Dermis microvascular lymphatic vessel endothelial cell (primary cell): ENCODE results near the gene HES5. TPM values are rescaled to one million over a fixed set of nuclear protein-coding genes. Genes with fewer than 3 reads are reported as not detected.
A peak's percentile ranks its signal among the peaks of the same experiment; 100 is the strongest.

Experiments used
- DNase-seq, 2 donors: peaks; one replicate each; pipeline versions ENCODE4 v3.0.0 to v3.0.0-alpha.2; 2010; ENCODE audit warnings: low read depth in 2 of 2
- total RNA-seq: library from RNA; depleted of rRNA; stranded (reverse); fragments of >200 nt; gene quantifications from 2 replicates; pipeline ENCODE4 v1.2.1, GENCODE V29; 2014

The HES5 gene
- total RNA-seq, 1 donor from 2014 or later, result 0.13 TPM

- no peak for DNase-seq
Observed at GRCh38 chr1:2532485-2533160, 2.6 kb upstream of the HES5 start.

- no peak for DNase-seq
Observed at GRCh38 chr1:2530513-2531361, 674 bp upstream of the HES5 start.

GRCh38 chr1:2528966-2529783 is 888 bp downstream of the HES5 start:
- no peak for DNase-seq

DNA sequence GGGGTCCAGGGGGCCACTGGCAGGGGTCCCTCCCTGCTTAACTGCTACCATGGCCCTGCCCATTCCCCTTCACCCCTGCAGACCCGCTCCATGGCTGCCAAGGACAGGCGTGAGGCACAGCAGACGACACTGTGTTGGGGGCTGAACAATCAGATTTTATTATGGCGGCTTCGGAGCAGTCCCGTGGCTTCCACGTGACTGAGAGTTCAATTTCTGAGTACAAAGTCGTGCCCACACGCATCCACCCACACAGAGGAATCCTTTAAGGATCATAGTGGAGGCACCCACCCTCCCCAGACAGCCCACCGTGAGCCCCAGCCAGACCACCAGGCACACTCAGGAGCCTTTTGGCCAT is 1.5 kb downstream of the HES5 start:
- no peak for DNase-seq

DNA sequence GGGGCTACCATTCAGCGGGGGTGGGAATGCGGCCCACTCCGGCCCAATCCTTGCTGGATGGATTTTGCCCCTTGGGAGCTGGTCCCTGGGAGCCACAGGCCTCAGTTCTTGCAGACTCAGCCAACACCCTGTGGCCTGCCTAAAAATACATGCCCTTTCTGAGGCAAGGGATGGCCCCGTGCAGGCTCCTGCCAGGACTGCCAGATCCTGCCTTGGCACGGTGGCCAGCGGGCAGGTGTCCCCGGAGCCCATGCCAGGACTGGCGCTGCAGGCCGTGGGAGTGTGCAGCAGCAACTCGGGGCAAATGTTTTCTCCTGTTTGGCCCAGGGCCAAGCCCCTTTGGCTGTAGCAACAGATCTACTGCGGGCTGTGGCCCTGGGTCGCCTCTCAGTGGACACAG is 2.0 kb downstream of the HES5 start:
- DNase-seq, result no peak

GRCh38 chr1:2527556-2527860 is 2.6 kb downstream of the HES5 start:
- DNase-seq, result no peak

GRCh38 chr1:2526824-2527555 is 3.1 kb downstream of the HES5 start:
- no peak for DNase-seq

DNA sequence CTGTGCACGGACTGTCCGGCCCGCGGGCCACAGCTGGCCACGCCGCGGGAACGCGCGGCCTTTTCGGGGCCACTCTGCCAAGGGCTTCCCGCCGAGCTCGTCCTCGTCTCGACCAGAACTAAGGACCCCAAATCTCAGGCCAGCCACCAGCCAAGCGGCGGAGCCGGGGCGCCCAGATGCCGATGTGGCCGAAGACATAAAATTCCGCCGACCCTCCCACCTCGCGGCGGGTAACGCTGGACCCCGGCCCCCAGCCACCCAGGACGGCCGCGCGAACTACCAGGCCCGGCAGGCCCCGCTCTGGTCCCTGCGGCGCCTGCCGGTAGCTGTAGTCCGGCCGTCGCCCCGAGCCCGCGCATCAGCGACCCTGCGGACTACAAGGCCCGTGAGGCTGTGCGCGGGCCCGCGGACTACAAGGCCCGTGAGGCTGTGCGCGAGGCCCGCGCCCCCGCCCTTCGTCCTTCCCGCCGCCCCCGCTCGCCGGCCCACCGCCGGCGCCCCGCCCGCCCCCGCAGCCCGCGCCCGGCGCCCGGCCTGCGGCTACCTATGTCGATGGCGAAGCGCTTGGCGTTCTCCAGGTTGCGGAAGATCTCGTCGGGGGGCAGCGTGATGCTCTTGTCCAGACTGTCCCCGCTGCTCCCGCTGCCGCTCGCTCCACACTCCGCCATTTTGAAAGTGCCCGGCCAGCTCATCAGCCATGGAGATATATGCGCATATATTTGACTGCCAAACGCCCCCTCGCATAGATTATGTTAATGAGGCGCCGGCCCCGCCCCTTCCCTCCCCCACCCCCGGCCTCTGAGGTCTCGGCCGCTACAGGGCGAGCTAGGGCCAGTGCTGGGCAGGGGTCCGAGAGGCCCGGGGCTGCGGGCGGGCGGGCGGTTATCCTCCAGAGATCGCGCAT is 3.9 kb downstream of the HES5 start, which contains the start of gene PANK4:
Gene PANK4, minus strand, starts transcription at position 677 of the 904 bp plus-strand sequence. Its CDS starts 9 bp downstream, at position 668.
- peak; percentile 85 to 97 for DNase-seq

DNA sequence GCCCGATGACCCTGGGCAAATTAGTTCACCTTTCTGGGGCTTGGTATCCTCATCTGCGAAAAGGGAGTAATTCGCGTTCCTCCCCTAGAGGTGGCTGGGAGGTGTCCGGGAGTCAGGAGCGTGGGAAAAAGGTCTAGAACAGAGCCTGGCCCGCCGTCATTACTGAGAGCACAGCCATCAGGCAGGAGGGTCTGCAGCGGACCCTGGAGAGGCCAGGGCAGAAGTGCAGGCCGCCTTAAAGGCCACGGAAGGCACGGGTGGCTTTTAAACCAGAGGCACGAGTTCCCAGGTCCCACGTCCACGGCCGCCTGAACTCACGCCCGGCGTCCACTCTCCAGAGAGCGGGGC is 4.5 kb downstream of the HES5 start:
- DNase-seq, result no peak

DNA sequence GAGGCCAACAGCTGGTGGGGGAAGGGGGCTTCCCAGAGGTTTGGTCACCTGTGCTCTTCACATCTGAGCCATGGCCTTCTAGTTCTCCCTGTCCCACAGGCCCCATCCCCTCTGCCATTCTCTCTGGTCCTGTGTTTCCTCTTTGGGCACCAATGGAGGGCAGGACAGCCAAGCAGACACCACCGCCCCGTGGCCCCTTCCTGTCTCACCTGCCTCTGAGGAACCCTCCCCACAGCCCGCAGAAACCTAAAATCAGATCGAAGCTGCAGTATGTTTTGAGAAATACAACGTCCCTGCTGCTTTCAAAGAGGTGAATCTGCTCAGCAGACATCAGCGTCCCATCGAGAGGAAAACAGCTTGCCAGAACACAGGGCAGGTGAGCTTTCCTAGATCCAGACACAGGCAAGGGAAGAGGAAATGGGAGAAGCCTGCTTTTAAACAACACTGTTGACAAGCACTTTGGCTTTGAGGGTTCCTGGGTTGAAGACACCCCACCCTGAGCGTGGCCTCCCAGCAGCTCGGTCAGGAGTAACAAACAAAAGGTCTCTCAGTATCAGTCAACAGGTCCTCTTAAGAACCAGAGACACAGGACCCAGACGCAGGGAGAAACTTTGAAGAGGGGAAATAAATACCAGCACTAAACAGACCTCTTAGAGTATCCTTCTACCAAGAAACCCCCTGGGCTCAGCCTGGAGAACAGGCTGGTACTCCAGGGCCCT is 6.0 kb downstream of the HES5 start:
- DNase-seq, result no peak

- peak in 1 of 2 donors; percentile 24 for DNase-seq
Observed at GRCh38 chr1:2523191-2523890, 6.7 kb downstream of the HES5 start.

GRCh38 chr1:2522230-2522629 is 7.8 kb downstream of the HES5 start:
- no peak for DNase-seq

DNA sequence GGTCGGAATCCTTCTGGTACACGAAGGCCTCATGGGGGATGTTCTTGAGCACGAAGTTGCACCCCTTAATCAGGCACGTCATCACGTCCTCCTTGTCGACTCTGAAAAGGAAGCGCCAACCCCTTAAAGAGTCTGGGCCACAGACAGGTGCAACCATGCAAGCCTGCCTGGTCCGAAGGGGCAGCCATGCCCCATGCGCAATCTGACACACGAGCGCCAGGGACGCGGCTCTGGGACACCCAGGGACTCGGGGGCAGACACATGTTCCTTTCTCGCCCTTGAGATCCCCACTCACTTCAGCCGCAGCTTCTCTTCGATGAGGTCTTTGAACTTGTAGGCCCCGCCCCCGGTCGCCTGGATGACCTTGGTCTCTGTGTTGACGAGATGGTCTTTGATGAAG is 9.3 kb downstream of the HES5 start:
- no peak for DNase-seq

- no peak for DNase-seq
Observed at GRCh38 chr1:2520206-2520605, 9.9 kb downstream of the HES5 start.

- DNase-seq, result no peak
Observed at GRCh38 chr1:2519729-2520128, 10.3 kb downstream of the HES5 start.

- DNase-seq, result no peak
Observed at GRCh38 chr1:2519029-2519685, 10.9 kb downstream of the HES5 start.

- DNase-seq, result no peak
Observed at GRCh38 chr1:2518528-2518927, 11.5 kb downstream of the HES5 start.

DNA sequence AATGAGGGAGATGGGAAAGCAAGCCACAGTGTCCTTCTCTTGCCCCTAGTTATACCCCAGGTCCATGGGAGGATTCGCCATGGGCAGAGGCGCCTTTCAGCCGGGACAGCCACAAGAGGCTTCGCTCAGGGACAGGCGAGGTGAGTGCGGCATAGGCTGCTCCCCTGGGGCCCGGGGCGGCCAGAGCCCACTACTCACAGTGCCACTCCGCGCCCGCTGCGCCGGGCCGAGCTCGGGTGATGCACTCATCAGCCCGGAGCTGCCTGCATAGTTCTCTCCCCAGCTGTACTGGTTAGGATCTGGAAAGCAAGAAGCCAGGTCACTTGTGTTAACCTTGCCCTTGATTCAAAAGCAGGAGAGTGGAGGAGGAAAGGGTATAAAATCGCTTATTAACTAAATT is 12.1 kb downstream of the HES5 start:
- no peak for DNase-seq

GRCh38 chr1:2516946-2517345 is 13.1 kb downstream of the HES5 start:
- DNase-seq, result no peak
